Middle frontal gyrus (tissue), 1 donor: ENCODE results near the gene MECR.

Source experiments
- DNase-seq: peaks from one replicate; pipeline ENCODE4 v3.0.0-alpha.2; 2015; ENCODE audit warnings: low spot score; ENCODE audit errors: extremely low spot score

MECR gene

DNA sequence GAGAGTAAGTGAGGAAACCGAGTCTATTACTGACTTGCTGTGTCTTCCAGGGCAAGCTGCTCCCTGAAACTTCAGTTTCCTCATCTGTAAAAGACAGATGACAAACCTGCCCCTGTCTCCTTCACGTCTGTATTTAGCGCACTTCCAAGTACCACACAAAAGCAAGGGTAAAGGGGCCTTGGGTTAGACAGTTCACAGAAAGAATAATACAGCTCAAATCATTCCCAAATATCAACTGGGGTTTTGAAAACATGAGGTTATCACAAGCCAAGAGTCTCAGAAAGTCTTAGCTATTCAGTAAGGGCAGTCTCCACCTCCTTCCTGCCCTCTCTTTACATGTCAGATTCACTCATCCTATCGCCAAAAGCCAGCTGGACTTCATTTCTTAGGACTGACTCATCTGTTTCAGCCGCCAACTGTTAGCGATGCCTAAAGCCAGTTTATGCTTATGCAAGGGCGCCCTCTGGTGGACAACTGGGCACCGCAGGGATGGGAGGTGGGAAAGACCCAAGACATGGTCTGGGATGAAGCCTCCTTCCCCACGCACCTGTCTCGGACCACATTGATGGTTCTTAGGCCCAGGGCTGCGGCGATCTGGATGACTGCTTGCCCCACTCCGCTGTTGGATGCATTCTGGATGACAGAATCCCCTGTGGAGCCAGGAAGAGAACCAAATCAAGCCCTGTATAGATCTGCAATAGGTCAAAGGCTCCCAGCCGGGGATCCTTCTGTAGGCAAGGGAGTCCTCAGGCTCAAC, 28.0 kb downstream of the MECR start:
- DNase-seq: peak; percentile 83

DNA sequence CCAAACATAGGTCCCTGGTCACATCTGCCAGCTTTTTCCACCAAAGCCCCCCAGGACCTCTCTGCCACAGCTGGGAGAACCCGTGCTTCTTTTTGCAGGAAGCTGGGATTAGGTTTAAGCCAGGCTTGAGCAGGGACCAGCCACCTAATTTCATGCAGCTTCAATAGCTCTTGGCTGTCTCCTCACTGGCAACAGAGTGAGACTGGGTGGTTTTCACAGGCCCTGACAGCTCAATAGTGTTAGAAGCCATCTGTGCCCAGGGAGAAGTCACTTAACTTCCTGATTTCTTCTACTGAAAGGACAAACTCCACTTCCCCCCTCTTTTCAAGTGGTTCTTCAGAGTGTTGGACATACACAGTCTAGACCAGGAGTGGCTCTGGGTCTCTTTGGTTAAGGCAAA, 28.7 kb downstream of the MECR start:
- DNase-seq: no peak

DNA sequence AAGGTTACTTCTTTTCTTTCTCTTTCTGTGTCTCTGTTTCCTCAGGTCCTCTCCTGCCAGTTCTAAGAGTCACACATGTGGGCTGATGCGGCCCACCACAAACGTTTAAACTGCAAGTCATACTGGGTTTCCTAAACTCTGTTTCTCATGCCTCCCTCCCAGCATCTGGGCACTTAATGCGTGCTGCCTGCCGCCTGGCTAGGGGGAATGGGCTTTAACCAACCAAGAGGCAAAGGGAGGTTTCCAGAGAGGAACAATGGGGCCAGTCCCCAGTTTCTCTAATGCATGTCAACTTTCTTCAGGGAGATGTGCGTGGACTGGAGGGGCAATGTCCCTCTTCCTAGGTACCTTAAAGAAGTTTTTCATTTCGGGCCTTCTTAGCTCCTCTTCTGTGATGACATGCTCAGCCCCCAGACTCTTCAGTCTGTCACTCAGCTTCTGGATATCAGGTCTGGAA, 29.1 kb downstream of the MECR start:
- DNase-seq: no peak

DNA sequence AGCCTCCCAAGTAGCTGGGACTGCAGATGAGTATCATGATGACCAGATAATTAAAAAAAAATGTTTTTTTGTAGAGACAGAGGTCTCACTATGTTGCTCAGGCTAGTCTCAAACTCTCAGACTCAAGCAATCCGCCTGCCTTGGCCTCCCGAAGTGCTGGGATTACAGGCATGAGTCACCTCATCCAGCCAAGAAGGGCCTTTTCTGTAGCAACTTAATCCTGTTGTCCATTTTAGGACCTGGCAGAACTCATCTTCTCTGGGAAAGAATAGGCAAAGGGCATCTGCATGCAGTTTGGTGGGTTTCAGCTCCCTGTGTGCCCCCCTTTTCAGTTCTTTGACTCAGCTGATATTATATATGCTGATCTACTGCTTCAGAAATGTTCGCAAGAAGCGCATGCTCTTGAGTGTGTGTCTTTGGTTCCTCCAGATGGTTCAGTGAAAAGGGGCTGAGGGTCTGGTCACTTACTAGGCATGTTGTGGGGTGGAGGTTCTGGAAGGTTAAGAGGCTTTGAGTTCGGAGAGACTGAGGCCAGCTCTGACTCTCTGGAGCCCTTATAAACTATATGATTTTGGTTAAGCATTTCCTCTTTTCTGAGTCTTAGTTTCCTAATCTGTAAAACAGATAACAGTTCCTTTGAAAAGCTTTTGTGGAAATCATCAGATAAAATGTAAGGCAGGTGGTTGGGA, 29.7 kb downstream of the MECR start:
- no peak for DNase-seq

DNA sequence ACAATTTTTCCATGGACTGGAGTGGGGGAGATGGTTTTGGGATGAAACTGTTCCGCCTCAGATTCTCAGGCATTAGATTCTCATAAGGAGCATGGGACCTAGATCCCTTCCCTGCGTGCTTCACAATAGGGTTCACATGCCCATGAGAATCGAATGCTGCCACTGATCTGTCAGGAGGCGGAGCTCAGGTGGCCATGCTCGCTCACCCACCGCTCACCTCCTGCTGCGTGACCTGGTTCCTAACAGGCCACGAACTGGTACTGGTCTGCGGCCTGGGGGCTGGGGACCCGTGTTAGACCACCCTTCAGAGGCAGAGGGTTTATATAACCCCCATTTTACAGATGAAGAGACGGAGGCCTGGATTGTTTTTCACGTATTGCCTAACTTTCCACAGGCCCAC, 32.7 kb downstream of the MECR start:
- DNase-seq: no peak

DNA sequence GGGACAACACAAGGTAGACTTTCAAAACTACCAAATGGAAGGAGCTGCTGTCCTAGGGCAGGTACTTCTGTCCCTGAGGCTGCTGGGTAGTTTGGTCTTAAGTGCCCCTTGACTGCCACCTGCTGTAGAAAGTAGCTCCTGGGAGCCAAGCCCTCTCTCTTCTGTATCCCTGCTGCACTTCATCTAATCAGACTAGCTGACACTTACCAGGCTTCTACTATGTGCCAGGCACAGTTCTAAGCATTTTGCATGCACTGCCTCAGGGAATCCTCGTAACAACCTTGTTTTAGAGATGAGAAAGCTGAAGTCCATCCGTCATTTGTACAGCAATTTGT, 33.2 kb downstream of the MECR start:
- no peak for DNase-seq

DNA sequence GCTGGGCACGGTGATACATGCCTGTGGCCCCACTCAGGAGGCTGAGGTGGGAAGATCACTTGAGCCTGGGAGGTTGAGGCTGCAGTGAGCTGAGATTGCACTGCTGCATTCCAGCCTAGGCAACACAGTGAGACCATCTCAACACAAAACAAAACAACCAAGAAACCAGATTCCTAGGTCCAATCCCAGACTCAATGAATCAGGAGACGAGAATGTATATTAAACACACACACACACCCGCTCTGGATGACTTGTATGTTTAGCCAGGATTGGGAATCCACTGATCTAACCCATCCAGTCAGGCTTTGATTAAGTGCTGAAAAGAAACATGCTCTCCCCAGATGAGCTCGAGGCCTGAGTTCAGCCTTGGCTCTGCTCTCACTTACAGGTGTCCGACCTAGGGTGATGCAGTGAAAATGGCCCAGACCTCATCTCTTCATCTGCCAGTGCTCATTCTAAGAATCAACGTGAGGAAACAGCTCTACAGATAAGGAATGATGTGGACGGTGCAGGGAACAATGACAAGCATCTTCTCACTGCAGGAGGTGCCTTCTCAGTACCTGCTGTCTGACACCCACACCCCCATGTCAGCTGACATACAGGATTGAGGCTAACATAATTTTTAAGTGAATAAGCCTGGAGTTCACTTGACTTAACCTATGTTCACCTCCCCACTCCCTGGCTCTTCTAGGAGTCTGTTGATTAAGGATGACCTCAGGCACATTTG, 33.7 kb downstream of the MECR start:
- no peak for DNase-seq

DNA sequence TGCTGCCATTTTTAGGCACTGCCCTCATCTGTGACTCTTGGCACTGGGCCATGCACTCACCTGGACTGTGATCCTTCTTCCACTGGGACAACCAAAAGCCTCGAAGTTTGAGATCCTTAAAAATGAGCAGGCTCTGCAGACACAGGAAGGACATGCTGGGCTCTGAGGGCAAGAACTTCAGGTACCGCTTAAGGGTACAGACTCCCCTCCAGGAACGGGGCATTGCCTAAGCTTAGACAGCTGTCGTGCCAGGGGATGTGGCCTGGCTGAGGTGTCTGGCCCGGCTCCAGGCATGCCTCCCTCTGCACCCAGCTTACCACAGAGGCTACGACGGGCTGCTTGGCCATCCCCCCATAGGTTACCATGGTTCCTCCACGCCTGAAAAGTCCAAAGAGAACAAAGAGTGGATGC, 34.8 kb downstream of the MECR start:
- no peak for DNase-seq

DNA sequence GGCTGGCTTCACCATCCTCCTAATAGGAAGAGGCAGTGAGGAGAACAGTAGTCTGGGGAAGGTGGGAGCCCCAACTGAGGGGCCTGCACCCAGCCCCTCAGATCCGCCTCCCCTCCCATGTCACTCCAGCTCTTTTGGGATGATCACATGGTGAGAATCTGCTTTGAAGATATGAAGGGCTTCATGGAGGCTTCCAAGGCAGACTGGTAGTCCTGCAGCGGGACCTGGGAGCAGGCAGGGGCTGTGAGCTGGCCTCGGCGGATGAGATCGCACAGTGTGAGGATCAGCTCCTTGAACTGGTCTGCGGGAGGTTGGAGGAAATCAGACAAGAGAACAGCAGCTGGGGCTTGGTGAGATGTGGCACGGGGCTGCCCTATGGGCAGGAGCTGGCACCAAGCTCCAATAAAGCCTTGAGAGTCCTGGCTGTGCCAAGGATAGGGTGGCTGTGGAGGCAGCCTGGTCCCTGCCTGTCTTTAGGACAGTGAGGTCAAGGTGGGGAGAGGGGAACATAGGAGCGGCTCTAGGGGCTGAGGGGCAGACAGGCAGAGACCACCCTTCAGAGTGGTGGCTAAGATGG, 36.8 kb downstream of the MECR start:
- no peak for DNase-seq

DNA sequence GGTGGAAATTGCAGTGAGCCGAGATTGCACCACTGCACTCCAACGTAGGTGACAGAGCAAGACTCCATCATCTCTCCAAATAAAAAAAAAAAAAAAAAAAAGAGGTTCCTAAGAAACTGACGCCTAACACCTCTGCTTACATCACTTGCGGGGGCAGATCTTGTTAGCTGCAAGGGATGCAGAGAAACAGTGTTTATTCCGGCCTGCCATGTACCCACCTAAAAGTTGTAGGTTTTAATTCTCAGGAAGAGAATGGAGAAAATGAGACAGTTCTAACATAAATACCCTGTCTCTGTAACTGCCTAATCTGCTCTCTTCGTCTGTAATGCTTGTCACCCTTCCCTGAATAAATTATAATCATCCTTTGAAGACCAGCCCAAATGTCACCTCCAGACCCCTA, 40.0 kb downstream of the MECR start:
- no peak for DNase-seq

DNA sequence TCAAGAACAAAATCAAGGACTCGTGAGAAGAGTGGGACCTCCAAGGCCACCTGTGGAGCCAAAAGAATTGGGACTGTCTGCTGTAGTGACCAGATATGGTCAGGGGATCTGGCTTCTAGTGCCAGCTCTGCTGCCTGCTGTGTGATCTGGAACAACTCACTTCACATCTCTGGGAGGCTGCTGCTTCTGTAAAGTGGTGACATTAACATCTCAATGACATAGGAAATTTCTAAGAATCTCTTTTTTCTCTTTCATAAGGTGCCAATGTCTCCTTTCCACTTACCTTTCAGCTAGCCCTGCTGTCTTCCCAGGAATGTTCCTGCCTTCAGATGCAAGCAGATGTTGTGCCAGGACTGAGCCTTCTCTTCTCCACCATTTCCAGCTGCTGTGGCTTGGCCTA, 44.0 kb downstream of the MECR start:
- DNase-seq: no peak

DNA sequence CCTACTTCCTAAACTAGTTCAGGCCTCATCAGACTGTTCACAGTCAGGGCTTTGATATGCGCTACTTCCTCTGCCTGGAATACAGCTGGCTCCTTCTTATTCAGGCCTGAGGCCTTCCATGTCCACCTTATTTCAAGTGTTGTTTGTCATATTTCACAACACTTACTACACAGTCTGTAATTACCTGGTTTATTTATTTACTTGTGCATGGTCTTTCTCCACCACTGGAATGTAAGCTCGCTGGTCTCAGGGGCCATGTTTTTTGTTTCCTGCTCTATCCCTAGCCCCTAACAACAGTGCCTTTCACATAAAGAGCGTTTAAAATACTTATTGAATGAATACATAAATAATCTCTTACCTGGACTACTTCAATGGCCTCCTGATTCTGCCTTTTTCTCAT, 44.5 kb downstream of the MECR start:
- no peak for DNase-seq

DNA sequence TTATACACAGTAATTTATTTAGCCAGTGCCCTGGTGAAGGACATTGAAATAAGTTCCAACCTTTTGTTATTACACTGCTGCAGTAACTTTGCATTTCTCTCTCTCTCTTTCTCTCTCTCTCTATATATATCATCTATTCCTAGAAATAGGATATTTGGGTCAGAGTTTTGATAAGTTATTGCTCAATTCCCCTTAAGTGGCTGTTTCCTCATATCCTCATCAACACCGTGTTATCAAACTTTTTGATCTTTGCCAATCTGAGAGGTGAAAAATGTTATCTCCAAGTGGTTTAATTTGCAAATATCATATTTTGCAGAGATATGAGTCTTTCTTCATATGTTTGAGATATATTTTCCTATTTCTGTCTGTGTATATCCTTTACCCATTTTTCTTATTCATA, 47.4 kb downstream of the MECR start:
- DNase-seq: no peak

DNA sequence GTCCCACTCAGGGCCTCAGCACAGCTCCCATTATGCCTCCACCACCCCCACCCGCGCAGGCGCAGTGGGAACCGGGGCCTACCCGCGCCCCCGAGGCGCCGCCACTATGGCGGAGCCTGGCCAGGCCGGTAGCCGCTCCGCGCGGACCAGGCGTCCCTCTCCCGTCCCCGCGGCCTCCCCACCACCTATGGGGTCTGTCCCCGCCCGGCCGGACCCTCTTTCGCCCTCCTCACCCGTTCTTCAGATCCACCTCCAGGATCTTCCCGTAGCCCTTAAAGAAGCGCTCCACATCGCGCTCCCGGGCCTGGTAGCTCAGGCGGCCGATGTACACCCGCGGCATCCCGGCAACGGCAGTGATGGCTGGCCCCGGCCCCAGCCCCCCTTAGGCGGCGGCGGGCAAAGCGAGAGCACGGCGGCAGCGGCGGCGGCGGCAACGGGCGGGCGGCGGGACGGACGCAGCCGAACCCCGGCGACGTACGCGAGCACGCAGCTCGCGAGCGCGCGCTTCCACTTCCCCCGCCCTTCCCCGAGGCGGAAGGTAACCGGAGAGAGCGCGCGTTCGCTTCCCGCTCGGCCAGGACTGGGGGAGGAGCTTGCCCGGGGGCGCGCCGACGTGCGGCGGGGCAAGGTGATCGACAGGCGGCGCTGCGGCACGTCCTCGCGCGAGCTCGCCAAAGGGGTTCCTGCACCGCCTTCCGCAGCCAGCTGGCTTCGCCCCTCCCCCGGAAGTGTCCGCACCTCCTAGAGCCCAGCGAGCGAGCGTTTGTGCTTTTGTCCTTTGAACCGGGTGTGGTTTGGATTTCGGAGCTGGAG, 49.1 kb downstream of the MECR start, which contains the start of gene SRSF4:
Gene SRSF4, minus strand, starts transcription at position 488 of the 813 bp plus-strand sequence. Its CDS starts 148 bp downstream, at position 340.
- peak; percentile 96 for DNase-seq

DNA sequence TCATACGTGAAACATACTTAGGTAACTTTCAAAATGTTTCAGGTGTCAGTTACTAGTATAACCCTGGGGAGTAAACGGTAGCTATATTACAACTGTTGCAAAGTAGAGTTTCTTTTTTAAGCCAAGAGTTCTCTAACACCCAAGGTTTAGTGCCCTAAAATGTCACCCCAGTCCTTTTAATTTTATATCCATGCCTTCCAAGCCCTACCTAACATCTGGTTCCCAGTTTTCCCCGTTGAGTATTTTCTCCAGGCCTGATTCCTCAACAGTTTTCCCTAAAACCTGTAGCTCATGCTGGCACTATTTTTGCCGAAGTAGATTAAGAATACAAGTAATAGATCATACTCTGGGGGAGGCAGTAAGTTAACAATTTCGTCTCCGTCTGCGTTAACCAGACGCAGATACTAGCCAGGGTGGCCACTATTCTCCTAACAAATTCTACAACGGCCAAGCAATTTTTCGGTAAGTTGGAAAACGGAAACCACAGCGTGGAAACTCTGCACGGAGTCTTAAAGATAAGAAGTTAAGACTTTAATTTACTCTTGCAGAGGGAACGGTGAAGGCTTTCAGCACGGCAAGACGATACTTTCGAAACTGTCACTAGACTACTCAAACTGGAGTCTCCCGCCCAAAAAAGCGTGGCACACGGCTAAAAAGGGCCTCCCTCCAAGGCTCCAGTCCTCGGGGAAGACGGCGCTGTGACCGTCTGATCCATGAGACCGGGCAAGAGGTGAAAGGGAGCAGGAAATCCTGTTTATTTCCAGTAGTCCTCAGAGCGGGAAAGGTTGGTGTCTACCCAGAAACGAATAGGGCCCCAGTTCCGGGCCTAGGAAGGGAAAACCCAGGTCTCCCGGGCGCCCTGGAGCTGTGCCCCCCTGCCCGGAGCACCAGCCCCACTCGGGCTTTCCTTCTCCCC, 50.0 kb downstream of the MECR start:
- DNase-seq: no peak

DNA sequence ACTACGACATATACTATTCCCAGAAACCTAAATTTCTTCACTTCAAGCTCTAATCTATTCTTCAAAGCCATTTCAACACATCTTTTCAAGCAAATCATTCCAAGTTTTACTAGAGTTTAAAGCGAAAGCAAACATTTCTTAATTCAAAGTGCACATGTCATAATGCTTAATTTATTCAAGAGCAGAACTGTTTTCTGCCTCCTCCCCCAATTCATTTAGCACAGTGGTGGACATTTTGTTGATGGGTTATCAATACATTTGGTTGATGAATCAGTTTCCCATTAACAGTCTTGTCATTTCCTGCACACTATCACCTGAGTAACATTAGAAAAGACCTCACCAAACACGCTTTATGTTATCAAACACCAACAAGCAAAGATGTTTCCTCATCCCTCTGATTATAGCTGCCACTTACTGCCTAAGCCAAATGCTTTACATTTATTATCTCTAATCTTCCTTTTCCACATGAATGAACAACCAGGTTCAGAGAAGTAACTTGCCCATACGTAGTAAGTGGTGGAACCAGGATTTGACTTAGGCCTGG, 51.0 kb downstream of the MECR start:
- DNase-seq: no peak

DNA sequence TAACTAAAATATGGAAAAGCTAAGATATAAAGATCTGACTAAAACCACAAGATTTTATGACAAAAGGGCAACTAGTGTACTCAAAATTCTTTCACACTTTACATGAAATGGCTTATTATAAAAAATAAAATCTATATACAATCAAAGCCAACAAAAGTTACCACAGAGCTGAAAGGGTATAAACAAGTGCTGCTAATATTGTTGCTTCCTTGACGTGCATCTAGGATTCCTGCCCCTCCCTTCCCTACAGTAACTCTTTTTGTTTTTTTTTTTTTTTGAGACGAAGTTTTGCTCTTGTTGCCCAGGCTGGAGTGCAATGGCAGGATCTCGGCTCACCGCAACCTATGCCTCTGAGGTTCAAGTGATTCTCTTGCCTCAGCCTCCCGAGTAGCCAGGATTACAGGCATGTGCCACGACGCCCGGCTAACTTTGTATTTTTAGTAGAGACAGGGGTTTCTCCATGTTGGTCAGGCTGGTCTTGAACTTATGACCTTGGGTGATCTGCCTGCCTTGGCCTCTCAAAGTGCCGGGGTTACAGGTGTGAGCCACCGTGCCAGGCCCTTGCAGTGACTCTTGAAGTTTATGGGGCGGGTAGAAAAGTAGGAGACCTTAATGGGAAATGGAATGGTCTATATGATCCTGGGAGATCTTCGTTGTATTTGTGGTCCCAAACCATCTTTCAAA, 53.6 kb downstream of the MECR start:
- DNase-seq: no peak

DNA sequence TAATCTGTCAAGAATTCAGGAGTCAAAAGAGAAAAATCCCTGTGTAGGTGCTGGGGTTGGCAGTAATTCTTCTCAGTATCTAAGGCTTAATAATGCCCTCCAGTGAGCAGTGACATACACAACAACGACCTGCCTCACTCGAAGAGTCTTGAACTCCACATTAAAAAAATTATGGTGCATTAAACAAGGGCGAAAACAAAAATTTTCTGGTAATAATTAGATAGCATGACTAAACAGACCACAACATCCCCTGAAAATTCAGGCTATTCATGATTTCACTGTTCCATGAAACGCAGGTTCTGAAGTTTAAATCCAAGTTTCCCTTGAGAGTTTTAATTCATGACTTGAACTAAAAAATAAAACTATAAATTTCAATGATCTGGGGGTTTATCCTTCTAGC, 54.2 kb downstream of the MECR start:
- DNase-seq: no peak

DNA sequence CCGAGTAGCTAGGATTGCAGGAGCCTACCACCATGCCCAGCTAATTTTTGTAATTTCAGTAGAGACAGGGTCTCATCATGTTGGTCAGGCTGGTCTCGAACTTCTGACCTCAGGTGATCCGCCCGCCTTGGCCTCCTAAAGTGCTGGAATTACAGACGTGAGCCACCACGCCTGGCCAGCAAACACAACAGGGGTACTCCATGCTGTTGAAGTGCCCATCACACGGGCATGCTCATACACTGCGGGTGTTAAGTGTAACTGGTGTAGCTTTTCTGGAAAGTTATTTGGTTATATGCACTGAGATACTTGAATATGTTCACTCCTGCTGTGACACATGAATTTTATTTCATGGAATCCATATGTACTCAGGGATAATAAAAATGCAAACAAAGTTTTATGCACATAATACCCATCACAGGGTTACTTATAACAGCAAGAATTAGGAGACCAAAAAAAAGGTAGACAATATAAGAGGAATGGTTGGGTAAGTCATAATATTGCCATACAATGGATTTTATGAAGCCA, 58.3 kb downstream of the MECR start:
- no peak for DNase-seq
